WTC11 (cell line): ENCODE data around the gene ADAMTS10. TPM values are rescaled to one million over a fixed set of nuclear protein-coding genes. Genes with fewer than 3 reads are reported as not detected.

Experiments
- ATAC-seq: fragments of 200-7000 bp; cut with Tn5 transposase; 2 replicates; pipeline ENCODE4 v1.10.0; 2021; ENCODE audit warnings: mild to moderate bottlenecking, moderate library complexity
- CTCF ChIA-PET: fragments of 300-600 bp; sonication (Branson Sonifier 250); formaldehyde crosslinking; loops from one replicate; lab custom pipeline; 2021; ENCODE audit warnings: antibody characterized with exemption; lab: Charles Lee
- POLR2A ChIA-PET: fragments of 350-600 bp; sonication (Branson Sonifier 250); formaldehyde crosslinking; loops from one replicate; lab custom pipeline; 2021; ENCODE audit warnings: antibody characterized with exemption; lab: Charles Lee
- DNase-seq: peaks from one replicate; pipeline ENCODE4 v3.0.0; 2021; ENCODE audit warnings: low spot score
- H3K27ac Mint-ChIP-seq: 2 replicates; pipeline ENCODE4 v1.8.0; 2021; ENCODE audit warnings: mixed read lengths
- H3K27me3 Mint-ChIP-seq: 2 replicates; pipeline ENCODE4 v1.8.0; 2021; ENCODE audit warnings: low read depth, mild to moderate bottlenecking, moderate library complexity, mixed read lengths
- H3K36me3 Mint-ChIP-seq: 2 replicates; pipeline ENCODE4 v1.8.0; 2021; ENCODE audit warnings: mixed read lengths
- H3K4me1 Mint-ChIP-seq: 2 replicates; pipeline ENCODE4 v1.8.0; 2022; ENCODE audit warnings: mixed read lengths
- H3K4me3 Mint-ChIP-seq: 2 replicates; pipeline ENCODE4 v1.8.0; 2021; ENCODE audit warnings: mild to moderate bottlenecking, moderate library complexity, mixed read lengths
- H3K9me3 Mint-ChIP-seq: 2 replicates; pipeline ENCODE4 v1.8.0; 2021; ENCODE audit warnings: mixed read lengths
- CREB1 ChIP-seq: sonication (generic); formaldehyde crosslinking; IDR thresholded peaks from 2 replicates; pipeline ENCODE4 v1.8.0; 2023; ENCODE audit warnings: mild to moderate bottlenecking, missing genetic modification reagents
- CREM ChIP-seq: sonication (generic); formaldehyde crosslinking; IDR thresholded peaks from 2 replicates; pipeline ENCODE4 v1.8.1; 2022; ENCODE audit warnings: mild to moderate bottlenecking, missing genetic modification reagents, moderate library complexity
- FOXP1 ChIP-seq: sonication (generic); formaldehyde crosslinking; IDR thresholded peaks from 2 replicates; pipeline ENCODE4 v1.8.0; 2022; ENCODE audit warnings: missing genetic modification reagents, mild to moderate bottlenecking, moderate library complexity, borderline replicate concordance
- HMGA2 ChIP-seq: fragments of 250-450 bp; sonication (Bioruptor Pico); IDR thresholded peaks from 2 replicates; pipeline ENCODE4 v1.4.0; 2021; ENCODE audit warnings: mild to moderate bottlenecking, moderate library complexity
- MXD4 ChIP-seq: fragments of 250-450 bp; sonication (Bioruptor Pico); IDR thresholded peaks from 2 replicates; pipeline ENCODE4 v1.8.0; 2021; ENCODE audit warnings: mild to moderate bottlenecking, moderate library complexity, borderline replicate concordance
- NFYB ChIP-seq: sonication (generic); formaldehyde crosslinking; conservative IDR thresholded peaks from 2 replicates; pipeline ENCODE4 v1.8.0; 2022; ENCODE audit warnings: low read depth, missing genetic modification reagents
- OVOL2 ChIP-seq: fragments of 250-450 bp; sonication (Bioruptor Pico); IDR thresholded peaks from 2 replicates; pipeline ENCODE4 v1.9.0; 2021; ENCODE audit warnings: mild to moderate bottlenecking, borderline replicate concordance
- PRRX2 ChIP-seq: fragments of 250-450 bp; sonication (Bioruptor Pico); IDR thresholded peaks from 2 replicates; pipeline ENCODE4 v1.8.0; 2021; ENCODE audit warnings: mild to moderate bottlenecking
- SP1 ChIP-seq: sonication (generic); formaldehyde crosslinking; conservative IDR thresholded peaks from 2 replicates; pipeline ENCODE4 v1.8.1; 2022; ENCODE audit warnings: missing genetic modification reagents
- TEAD4 ChIP-seq: sonication (generic); formaldehyde crosslinking; IDR thresholded peaks from 2 replicates; pipeline ENCODE4 v1.8.0; 2022; ENCODE audit warnings: mild to moderate bottlenecking, missing genetic modification reagents
- TP53 ChIP-seq: sonication (generic); formaldehyde crosslinking; IDR thresholded peaks from 2 replicates; pipeline ENCODE4 v1.8.1; 2023; ENCODE audit warnings: mild to moderate bottlenecking, missing genetic modification reagents
- ZNF416 ChIP-seq: fragments of 250-450 bp; sonication (Bioruptor Pico); IDR thresholded peaks from 2 replicates; pipeline ENCODE4 v1.9.0; 2021; ENCODE audit warnings: mild to moderate bottlenecking, inconsistent platforms
- ZNF423 ChIP-seq: fragments of 250-450 bp; sonication (Bioruptor Pico); IDR thresholded peaks from 2 replicates; pipeline ENCODE4 v2.1.2; 2022; ENCODE audit warnings: mild to moderate bottlenecking, moderate library complexity
- ZNF671 ChIP-seq: fragments of 250-450 bp; sonication (Bioruptor Pico); IDR thresholded peaks from 2 replicates; pipeline ENCODE4 v1.8.0; 2021; ENCODE audit warnings: mild to moderate bottlenecking
- total RNA-seq: library from RNA; stranded (reverse); gene quantifications from 3 replicates; pipeline ENCODE4 v1.2.3, GENCODE V29; 2021
- TF ChIP-seq, protein P1 (sequence below): sonication (generic); formaldehyde crosslinking; IDR thresholded peaks from 2 replicates; pipeline ENCODE4 v1.8.1; 2023; ENCODE audit warnings: mild to moderate bottlenecking, moderate library complexity, missing genetic modification reagents
- TF ChIP-seq, protein P2 (sequence below): sonication (generic); formaldehyde crosslinking; IDR thresholded peaks from 2 replicates; pipeline ENCODE4 v1.8.0; 2022; ENCODE audit warnings: mild to moderate bottlenecking, missing genetic modification reagents
- TF ChIP-seq, protein P3 (sequence below): sonication (generic); formaldehyde crosslinking; IDR thresholded peaks from 2 replicates; pipeline ENCODE4 v1.8.1; 2023; ENCODE audit warnings: mild to moderate bottlenecking, missing genetic modification reagents
- TF ChIP-seq, protein P4 (sequence below): sonication (generic); formaldehyde crosslinking; IDR thresholded peaks from 2 replicates; pipeline ENCODE4 v1.8.0; 2023; ENCODE audit warnings: mild to moderate bottlenecking, missing genetic modification reagents
- TF ChIP-seq, protein P5 (sequence below): sonication (generic); formaldehyde crosslinking; IDR thresholded peaks from 2 replicates; pipeline ENCODE4 v1.8.0; 2023; ENCODE audit warnings: missing genetic modification reagents
- TF ChIP-seq, protein P6 (sequence below): sonication (generic); formaldehyde crosslinking; IDR thresholded peaks from 2 replicates; pipeline ENCODE4 v1.8.1; 2022; ENCODE audit warnings: low read depth, missing genetic modification reagents, borderline replicate concordance

The ADAMTS10 gene
- total RNA-seq, 1 experiment from 2014 or later, result 16.0 TPM

DNA sequence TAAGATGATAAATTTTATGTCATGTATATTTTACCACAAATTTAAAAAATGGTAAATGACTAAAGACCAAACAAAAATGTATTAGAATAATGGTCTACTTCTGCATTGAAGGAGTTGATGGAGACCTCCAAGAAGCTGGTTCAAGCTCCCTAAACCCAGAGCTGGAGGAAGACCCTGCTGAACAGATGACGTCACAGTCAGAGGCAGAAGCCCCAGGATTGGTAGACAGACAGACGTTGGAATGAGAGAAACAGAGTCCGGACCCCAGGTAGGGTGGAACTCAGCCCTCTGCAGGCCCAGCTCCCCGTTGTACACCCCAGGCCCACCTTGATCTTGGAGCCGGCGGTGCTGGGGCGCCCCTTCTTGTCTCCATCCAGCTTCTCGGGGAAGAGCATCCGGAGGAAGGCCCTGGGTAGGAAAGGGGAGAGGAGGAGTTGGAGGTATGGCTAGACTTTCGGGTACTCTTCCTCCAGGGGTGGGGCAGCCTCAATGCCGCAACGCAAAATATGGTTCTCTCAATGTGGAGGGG, 70.8 kb downstream of the ADAMTS10 start:
- Mint-ChIP-seq H3K36me3 (no peaks in the 10 kb centered on the region), H3K4me3 (no peak overlapping the region), H3K27me3 (no peaks in the 10 kb centered on the region; the same call in 1 of the 2 replicates), H3K27ac (no peak overlapping the region), H3K4me1 (no peaks in the 10 kb centered on the region), H3K9me3 (no peaks in the 10 kb centered on the region)
- no peak for DNase-seq
- ATAC-seq, result no peak
- TF ChIP-seq, protein P1, sequence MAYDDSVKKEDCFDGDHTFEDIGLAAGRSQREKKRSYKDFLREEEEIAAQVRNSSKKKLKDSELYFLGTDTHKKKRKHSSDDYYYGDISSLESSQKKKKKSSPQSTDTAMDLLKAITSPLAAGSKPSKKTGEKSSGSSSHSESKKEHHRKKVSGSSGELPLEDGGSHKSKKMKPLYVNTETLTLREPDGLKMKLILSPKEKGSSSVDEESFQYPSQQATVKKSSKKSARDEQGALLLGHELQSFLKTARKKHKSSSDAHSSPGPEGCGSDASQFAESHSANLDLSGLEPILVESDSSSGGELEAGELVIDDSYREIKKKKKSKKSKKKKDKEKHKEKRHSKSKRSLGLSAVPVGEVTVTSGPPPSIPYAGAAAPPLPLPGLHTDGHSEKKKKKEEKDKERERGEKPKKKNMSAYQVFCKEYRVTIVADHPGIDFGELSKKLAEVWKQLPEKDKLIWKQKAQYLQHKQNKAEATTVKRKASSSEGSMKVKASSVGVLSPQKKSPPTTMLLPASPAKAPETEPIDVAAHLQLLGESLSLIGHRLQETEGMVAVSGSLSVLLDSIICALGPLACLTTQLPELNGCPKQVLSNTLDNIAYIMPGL (CRISPR knock-in tag), result no peak
- TF ChIP-seq SP1 (CRISPR knock-in tag), result no peak
- TF ChIP-seq, protein P2, sequence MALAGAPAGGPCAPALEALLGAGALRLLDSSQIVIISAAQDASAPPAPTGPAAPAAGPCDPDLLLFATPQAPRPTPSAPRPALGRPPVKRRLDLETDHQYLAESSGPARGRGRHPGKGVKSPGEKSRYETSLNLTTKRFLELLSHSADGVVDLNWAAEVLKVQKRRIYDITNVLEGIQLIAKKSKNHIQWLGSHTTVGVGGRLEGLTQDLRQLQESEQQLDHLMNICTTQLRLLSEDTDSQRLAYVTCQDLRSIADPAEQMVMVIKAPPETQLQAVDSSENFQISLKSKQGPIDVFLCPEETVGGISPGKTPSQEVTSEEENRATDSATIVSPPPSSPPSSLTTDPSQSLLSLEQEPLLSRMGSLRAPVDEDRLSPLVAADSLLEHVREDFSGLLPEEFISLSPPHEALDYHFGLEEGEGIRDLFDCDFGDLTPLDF (CRISPR knock-in tag), result no peak
- no peak for TF ChIP-seq TP53 (CRISPR knock-in tag)
- TF ChIP-seq, protein P3, sequence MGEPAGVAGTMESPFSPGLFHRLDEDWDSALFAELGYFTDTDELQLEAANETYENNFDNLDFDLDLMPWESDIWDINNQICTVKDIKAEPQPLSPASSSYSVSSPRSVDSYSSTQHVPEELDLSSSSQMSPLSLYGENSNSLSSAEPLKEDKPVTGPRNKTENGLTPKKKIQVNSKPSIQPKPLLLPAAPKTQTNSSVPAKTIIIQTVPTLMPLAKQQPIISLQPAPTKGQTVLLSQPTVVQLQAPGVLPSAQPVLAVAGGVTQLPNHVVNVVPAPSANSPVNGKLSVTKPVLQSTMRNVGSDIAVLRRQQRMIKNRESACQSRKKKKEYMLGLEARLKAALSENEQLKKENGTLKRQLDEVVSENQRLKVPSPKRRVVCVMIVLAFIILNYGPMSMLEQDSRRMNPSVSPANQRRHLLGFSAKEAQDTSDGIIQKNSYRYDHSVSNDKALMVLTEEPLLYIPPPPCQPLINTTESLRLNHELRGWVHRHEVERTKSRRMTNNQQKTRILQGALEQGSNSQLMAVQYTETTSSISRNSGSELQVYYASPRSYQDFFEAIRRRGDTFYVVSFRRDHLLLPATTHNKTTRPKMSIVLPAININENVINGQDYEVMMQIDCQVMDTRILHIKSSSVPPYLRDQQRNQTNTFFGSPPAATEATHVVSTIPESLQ (CRISPR knock-in tag), result no peak
- no peak for TF ChIP-seq NFYB
- no peak for TF ChIP-seq TEAD4 (CRISPR knock-in tag)
- TF ChIP-seq CREB1 (CRISPR knock-in tag), result no peak
- TF ChIP-seq ZNF416, result no peak
- TF ChIP-seq PRRX2 (CRISPR knock-in tag), result no peak
- no peak for TF ChIP-seq OVOL2 (CRISPR knock-in tag)
- ChIA-PET POLR2A (no interaction called here), CTCF (interaction anchor here (1.0 to 5.1 kb wide), 2 partner anchors 40 to 46 kb away, joined by 3 to 30 read pairs; no protein-coding TSS in a partner anchor)

DNA sequence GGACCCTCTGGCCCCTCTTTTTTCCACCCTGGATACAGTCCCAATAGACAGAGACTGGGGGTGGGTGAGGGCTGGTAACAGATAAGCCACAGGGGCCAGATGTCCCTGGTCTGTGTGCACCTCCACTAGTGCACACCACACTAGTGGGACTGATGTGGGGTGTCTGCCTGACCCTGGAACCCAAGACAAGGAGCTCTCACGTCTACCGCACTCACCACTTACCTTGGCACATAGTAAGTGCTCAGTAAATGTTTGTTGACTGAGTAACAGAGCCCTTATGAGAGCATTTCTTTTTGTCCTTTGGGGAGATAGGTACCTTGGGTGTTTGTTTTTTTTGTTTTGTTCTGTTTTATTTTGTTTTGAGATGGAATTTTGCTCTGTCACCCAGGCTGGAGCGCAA, 73.4 kb downstream of the ADAMTS10 start:
- Mint-ChIP-seq H3K4me1 (no peaks in the 10 kb centered on the region), H3K4me3 (no peak overlapping the region), H3K36me3 (no peaks in the 10 kb centered on the region), H3K27me3 (no peaks in the 10 kb centered on the region; the same call in 1 of the 2 replicates), H3K9me3 (no peaks in the 10 kb centered on the region), H3K27ac (no peak overlapping the region)
- ATAC-seq (no peak), DNase-seq (no peak)
- ChIA-PET POLR2A (no interaction called here), CTCF (no interaction called here)
- TF ChIP-seq, protein P4, sequence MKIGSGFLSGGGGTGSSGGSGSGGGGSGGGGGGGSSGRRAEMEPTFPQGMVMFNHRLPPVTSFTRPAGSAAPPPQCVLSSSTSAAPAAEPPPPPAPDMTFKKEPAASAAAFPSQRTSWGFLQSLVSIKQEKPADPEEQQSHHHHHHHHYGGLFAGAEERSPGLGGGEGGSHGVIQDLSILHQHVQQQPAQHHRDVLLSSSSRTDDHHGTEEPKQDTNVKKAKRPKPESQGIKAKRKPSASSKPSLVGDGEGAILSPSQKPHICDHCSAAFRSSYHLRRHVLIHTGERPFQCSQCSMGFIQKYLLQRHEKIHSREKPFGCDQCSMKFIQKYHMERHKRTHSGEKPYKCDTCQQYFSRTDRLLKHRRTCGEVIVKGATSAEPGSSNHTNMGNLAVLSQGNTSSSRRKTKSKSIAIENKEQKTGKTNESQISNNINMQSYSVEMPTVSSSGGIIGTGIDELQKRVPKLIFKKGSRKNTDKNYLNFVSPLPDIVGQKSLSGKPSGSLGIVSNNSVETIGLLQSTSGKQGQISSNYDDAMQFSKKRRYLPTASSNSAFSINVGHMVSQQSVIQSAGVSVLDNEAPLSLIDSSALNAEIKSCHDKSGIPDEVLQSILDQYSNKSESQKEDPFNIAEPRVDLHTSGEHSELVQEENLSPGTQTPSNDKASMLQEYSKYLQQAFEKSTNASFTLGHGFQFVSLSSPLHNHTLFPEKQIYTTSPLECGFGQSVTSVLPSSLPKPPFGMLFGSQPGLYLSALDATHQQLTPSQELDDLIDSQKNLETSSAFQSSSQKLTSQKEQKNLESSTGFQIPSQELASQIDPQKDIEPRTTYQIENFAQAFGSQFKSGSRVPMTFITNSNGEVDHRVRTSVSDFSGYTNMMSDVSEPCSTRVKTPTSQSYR (CRISPR knock-in tag), result no peak
- TF ChIP-seq ZNF671, result no peak

DNA sequence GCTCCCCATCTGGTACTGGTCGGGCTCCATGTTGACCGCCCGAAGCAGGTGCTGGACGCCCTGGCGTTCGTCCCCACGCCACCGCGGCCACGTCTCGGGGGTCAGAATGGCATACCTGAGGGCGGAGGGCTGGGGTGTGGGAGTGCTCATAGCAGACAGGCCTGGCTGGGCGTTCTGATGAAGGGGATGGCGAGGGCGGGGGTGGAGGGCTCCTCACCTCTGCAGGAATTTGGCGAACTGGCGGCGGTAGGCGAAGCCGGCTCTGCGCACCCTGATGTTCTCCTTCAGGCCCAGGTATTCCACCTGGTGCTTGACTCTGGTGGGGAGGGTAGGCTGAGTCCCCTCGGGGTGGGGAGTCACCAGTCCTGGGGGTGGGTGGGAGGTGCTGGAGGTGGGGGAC, 74.2 kb downstream of the ADAMTS10 start:
- Mint-ChIP-seq H3K27me3 (no peaks in the 10 kb centered on the region; the same call in 1 of the 2 replicates), H3K9me3 (no peaks in the 10 kb centered on the region), H3K4me1 (no peaks in the 10 kb centered on the region), H3K4me3 (no peak overlapping the region), H3K27ac (peak overlapping the region; percentile 3; the same call in 1 of the 2 replicates), H3K36me3 (no peaks in the 10 kb centered on the region)
- CTCF ChIA-PET, result interaction anchor here (0.7 kb wide), 1 partner anchor 106 kb away, joined by 4 read pairs; no protein-coding TSS in a partner anchor
- POLR2A ChIA-PET, result no interaction called here
- ATAC-seq (no peak), DNase-seq (no peak)
- TF ChIP-seq SP1 (CRISPR knock-in tag) (no peak), ZNF423 (CRISPR knock-in tag) (no peak), FOXP1 (no peak), PRRX2 (CRISPR knock-in tag) (no peak), CREM (CRISPR knock-in tag) (no peak), MXD4 (no peak), HMGA2 (CRISPR knock-in tag) (no peak)
- TF ChIP-seq, protein P5, sequence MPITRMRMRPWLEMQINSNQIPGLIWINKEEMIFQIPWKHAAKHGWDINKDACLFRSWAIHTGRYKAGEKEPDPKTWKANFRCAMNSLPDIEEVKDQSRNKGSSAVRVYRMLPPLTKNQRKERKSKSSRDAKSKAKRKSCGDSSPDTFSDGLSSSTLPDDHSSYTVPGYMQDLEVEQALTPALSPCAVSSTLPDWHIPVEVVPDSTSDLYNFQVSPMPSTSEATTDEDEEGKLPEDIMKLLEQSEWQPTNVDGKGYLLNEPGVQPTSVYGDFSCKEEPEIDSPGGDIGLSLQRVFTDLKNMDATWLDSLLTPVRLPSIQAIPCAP (CRISPR knock-in tag), result no peak
- TF ChIP-seq, protein P6, sequence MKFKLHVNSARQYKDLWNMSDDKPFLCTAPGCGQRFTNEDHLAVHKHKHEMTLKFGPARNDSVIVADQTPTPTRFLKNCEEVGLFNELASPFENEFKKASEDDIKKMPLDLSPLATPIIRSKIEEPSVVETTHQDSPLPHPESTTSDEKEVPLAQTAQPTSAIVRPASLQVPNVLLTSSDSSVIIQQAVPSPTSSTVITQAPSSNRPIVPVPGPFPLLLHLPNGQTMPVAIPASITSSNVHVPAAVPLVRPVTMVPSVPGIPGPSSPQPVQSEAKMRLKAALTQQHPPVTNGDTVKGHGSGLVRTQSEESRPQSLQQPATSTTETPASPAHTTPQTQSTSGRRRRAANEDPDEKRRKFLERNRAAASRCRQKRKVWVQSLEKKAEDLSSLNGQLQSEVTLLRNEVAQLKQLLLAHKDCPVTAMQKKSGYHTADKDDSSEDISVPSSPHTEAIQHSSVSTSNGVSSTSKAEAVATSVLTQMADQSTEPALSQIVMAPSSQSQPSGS (CRISPR knock-in tag), result no peak
